WTC11 (cell line): Measurements from ENCODE around the gene RAD50.
"Not testable (repeated sequence)": the region's sequence is repeated elsewhere in the genome, so short reads cannot be mapped to it uniquely, and the experiment has no call there.

Source experiments
- CTCF ChIP-seq: fragments of 200-600 bp; IDR thresholded peaks from 2 replicates; pipeline ENCODE4 v1.8.0; 2022; ENCODE audit warnings: antibody characterized with exemption
- E2F5 ChIP-seq: sonication (generic); formaldehyde crosslinking; IDR thresholded peaks from 2 replicates; pipeline ENCODE4 v1.8.1; 2022; ENCODE audit warnings: mild to moderate bottlenecking, moderate library complexity, missing genetic modification reagents
- FOXP1 ChIP-seq: sonication (generic); formaldehyde crosslinking; IDR thresholded peaks from 2 replicates; pipeline ENCODE4 v1.8.0; 2022; ENCODE audit warnings: missing genetic modification reagents, mild to moderate bottlenecking, moderate library complexity, borderline replicate concordance
- HMGXB4 ChIP-seq: sonication (generic); formaldehyde crosslinking; IDR thresholded peaks from 2 replicates; pipeline ENCODE4 v1.8.1; 2023; ENCODE audit warnings: mild to moderate bottlenecking, moderate library complexity, missing genetic modification reagents
- ZNF138 ChIP-seq: sonication (generic); formaldehyde crosslinking; conservative IDR thresholded peaks from 2 replicates; pipeline ENCODE4 v1.8.1; 2022; ENCODE audit warnings: mild to moderate bottlenecking, moderate library complexity, missing genetic modification reagents
- ZNF416 ChIP-seq: fragments of 250-450 bp; sonication (Bioruptor Pico); IDR thresholded peaks from 2 replicates; pipeline ENCODE4 v1.9.0; 2021; ENCODE audit warnings: mild to moderate bottlenecking, inconsistent platforms

- TF ChIP-seq CTCF; HMGXB4 (CRISPR knock-in tag); ZNF416 (CRISPR knock-in tag); ZNF138 (CRISPR knock-in tag); E2F5 (CRISPR knock-in tag); FOXP1 (CRISPR knock-in tag): not testable (repeated sequence)
Observed at GRCh38 chr5:132524877-132525276, 31.9 kb upstream of the RAD50 start.
